Non-pigmented ciliary epithelial cell (primary cell): Measurements from ENCODE around the gene ARID2.

Experiments
- DNase-seq: peaks from one replicate; pipeline ENCODE4 v3.0.0-alpha.2; 2010; ENCODE audit warnings: low read depth

Gene ARID2, protein sequence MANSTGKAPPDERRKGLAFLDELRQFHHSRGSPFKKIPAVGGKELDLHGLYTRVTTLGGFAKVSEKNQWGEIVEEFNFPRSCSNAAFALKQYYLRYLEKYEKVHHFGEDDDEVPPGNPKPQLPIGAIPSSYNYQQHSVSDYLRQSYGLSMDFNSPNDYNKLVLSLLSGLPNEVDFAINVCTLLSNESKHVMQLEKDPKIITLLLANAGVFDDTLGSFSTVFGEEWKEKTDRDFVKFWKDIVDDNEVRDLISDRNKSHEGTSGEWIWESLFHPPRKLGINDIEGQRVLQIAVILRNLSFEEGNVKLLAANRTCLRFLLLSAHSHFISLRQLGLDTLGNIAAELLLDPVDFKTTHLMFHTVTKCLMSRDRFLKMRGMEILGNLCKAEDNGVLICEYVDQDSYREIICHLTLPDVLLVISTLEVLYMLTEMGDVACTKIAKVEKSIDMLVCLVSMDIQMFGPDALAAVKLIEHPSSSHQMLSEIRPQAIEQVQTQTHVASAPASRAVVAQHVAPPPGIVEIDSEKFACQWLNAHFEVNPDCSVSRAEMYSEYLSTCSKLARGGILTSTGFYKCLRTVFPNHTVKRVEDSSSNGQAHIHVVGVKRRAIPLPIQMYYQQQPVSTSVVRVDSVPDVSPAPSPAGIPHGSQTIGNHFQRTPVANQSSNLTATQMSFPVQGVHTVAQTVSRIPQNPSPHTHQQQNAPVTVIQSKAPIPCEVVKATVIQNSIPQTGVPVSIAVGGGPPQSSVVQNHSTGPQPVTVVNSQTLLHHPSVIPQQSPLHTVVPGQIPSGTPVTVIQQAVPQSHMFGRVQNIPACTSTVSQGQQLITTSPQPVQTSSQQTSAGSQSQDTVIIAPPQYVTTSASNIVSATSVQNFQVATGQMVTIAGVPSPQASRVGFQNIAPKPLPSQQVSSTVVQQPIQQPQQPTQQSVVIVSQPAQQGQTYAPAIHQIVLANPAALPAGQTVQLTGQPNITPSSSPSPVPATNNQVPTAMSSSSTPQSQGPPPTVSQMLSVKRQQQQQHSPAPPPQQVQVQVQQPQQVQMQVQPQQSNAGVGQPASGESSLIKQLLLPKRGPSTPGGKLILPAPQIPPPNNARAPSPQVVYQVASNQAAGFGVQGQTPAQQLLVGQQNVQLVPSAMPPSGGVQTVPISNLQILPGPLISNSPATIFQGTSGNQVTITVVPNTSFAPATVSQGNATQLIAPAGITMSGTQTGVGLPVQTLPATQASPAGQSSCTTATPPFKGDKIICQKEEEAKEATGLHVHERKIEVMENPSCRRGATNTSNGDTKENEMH (N-terminal part only)

DNA sequence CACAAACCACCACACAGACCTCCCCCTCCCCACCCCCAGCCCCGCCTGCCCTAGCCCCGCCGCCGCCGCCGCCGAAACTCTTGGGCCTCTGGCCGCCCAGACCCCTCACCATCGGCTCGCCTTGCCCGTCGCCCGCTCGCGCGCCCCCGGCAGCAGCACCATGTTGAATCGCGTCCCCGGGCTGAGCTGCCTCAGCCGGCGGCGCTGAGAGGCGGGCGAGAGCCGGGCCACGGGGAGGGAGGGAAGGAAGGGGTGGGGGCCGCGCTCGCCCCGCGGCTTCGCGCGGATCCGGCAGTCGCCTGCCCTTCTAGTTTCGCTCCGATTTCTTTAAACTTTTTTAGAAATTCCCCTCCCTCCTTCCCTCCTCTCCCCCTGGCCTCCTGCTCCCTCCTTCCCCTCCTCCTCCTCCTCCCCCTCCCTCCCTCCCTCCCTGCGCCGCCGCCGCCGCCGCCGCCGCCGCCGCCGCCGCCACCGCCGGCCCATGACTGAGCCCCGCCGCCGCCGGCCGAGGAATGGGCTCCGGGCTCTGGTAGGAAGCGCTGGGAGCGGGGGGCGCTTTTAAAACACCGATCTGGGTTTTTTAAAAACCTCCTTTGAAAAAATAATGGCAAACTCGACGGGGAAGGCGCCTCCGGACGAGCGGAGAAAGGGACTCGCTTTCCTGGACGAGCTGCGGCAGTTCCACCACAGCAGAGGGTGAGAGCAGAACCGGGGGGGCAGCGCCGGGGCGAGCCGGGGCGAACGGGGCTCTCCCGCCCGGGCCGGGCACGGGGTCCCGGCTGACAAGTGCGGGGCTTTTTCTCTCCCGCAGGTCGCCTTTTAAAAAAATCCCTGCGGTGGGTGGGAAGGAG lies at the start of gene ARID2:
Gene ARID2, plus strand, starts transcription at position 474 of the 851 bp plus-strand sequence. Its CDS starts 131 bp downstream, at position 605.
- no peak for DNase-seq

DNA sequence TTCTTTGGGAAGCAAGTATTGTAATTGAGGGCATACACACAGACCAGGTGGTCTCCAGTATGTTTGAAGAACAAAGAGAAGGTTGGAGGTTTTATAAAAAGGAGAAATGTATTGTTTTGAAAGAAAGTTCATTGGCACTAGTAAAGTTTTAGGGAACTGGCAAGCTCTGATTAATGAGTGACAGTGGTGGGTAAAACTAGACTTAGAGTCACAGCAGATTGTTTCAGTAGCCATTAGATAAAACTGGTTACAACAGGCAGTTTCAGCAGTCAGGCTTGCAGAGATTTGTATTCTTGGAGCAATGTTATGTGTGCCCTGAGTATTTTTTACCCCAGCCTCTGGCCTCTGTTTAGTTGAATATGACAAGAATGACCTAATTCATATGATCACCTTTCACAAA lies 49.1 kb upstream of the ARID2 start:
- DNase-seq: no peak

DNA sequence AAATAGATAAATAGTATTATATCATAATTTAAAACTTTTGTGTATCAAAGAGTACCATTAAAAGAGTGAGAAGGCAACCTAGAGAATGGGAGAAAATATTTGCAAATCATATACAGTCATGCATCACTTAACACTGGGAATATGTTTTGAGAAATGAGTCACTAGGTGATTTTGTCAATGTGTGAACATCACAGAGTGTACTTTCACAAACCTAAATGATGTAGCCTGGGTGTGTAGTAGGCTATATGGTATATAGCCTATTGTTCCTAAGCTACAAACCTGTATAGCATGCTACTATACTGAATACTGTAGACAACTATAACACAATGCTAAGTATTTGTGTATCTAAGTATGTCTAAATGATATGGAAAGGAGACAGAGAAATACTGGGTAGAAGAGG lies 48.0 kb upstream of the ARID2 start:
- DNase-seq: no peak

DNA sequence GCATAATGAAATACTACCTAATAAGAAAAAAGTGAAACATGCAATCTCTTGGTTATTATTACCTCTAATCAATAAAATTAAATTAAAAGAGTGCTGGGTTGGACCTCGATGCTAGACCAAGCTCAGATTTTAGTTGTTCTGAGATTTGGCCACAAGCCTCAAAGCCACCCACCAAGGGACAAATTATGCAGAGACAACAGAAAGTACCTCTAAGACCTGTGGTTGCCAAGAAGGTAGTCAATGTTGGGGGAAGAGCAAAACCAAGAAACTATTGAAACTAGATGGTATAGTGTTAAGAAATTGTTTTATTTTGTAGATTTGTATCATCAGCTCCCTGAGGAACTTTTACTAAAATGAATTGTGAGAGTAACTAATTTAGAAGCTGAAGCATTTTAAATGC lies 43.8 kb upstream of the ARID2 start:
- no peak for DNase-seq

DNA sequence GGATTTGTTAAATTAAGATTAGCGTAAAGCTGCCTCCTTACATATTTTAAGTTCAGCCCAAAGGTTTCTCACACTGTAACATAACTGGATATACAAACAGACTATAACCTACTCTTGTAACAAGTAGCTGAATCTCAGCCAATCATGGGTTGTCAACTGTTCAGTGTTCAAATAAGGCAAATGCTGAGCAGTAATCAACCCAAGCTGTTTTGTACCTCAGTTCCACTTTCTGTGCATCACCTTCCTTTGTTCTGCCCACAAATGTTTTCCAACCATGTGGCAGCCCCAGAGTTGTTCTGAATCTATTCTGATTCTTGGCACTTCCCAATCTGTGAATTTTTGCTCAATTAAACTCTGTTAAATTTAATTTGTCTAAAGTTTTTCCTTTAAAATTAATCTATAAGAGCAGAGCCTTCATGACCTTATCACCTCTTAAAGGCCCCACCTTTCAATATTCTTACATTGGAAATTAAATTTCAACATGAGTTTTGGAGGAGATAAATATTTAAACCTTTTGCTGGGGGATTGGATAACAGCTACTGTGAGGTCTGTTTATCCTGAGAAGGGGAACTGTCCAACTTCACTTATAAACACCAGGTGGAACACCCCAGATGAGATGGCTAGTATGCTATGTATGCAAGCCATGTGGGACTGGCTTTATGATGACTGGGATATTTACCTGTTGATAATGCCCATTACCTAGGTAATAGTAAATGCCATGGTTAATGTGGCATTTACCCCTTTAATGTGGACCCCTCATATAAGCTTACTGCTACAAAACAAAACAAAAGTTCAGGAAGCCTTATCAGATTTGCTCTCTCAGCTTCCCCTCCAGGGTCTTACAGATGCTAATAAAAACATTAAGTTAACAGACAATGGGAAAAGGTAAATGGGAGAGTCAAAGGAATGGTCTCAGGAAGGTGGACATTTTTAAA lies 42.2 kb upstream of the ARID2 start:
- DNase-seq: no peak

GRCh38 chr12:45688183-45688582 lies 41.3 kb upstream of the ARID2 start:
- no peak for DNase-seq

DNA sequence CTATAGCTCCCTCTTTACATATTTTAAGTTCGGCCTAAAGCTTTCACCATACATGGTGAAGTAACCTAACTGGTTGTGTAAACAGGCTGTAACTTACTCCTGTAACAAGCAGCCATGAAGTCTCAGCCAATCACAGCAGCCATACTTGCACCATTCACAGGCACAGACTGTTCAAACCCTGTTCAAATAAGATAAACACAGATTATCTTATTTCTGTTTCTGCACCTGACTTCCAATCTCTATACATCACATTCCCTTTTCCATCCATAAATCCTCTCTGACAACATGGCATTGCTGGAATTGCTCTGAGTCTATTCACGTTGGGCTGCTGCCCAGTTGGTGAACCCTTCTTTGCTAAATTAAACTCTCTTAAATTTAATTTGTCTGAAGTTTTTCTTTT lies 34.5 kb upstream of the ARID2 start:
- DNase-seq: no peak

DNA sequence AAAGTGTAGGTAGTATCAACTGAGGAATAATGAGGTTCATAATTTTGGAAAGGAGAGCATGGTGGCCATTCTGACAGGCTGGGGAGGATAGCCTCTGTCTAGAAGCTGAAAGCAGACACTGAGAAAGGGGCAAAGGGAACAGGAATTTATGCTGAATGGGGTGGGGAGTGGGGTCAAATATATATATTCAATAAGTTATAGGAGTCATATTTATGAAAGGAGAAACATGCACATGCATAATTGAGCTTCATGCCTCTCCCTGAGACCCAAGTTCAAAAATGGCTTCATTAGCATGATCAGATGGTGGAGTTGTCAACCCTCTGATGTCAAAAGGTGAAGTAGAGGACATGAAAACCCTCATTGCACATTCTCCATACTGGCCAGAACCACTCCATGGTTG lies 33.9 kb upstream of the ARID2 start:
- DNase-seq: no peak

- DNase-seq: no peak
Measured at GRCh38 chr12:45696049-45696448, 33.5 kb upstream of the ARID2 start.

GRCh38 chr12:45697371-45697770 lies 32.1 kb upstream of the ARID2 start:
- no peak for DNase-seq

GRCh38 chr12:45701296-45701695 lies 28.2 kb upstream of the ARID2 start:
- DNase-seq: no peak

GRCh38 chr12:45703942-45704341 lies 25.6 kb upstream of the ARID2 start:
- no peak for DNase-seq

- no peak for DNase-seq
Measured at GRCh38 chr12:45704968-45705367, 24.5 kb upstream of the ARID2 start.

GRCh38 chr12:45705404-45705803 lies 24.1 kb upstream of the ARID2 start:
- DNase-seq: no peak

DNA sequence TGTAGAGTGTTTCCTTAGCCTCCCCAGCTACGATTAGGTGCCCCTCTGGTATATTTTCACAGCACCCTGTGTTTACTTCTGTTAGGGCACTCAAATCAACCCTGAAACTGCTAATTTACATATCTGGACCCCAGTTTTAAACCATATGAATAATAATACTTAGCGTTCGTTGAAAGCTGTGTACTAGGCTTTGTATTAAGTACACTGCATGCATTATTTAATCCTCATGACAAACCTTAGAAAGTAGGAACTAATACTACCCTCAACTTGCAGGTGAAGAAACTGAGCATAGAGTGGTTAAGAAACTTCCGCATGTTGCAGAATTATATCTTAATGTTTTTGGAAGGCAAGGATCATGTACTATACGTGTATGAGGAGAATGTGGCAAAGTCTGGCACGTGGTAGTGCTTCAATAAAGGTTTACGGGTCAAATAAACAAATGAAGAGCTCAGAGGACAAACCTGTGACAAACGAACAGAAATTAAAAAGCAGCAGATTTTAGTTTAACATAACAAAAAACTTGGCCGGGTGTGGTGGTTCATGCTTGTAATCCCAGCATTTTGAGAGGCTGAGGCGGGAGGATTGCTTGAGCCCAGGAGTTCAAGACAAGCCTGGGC lies 22.2 kb upstream of the ARID2 start:
- DNase-seq: no peak

DNA sequence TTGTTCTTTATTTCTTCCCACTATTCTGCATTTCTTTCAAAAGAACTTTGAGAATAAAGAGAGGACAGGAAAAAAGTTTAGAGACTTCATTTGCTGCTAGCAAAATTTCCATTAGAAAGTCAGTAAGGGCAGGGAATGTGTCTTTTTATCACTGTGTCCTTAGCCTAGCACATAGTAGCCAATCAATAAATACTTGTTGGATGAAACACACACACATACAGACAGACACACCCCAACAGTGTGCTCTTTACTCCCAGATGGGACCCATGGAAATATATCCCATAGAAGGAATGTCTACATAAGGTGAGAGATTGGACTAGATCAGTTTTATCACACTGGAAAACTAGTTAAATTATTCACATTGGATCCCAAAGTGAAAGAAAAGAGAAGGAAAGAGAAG lies 21.1 kb upstream of the ARID2 start:
- DNase-seq: no peak

DNA sequence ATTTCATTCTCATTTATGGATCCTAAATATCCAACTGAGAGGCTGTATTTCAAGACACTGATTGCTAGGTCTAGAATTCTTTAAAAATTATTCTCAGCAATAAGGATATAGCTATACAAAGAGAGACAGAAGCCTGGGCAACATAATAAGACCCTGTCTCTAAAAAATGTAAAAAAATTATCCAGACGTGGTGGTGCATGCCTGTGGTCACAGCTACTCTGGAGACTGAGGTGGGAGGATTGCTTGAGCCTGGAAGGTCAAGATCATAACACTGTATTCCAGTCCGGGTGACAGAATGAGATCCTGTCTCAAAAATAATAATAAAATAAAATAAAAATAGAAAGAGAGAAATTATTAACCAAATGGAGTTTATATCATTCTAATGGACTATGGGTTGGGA lies 20.6 kb upstream of the ARID2 start:
- no peak for DNase-seq

DNA sequence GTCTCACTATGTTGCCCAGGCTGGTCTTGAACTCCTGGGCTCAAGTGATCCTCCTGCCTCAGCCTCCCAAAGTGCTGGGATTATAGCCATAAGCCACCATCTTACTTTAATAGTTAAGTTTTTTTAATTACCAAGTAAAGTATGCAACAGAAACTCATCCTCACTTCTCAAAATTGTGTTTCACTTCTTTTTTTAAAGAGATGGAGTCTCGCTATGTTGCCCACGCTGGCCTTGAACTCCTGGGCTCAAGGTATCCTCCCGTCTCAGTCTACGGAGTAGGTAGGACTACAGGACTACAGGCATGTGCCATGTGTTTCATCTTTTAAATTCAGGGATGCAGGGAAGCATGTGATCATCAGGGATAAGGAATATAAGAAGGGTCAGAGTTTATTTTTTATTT lies 17.2 kb upstream of the ARID2 start:
- no peak for DNase-seq

DNA sequence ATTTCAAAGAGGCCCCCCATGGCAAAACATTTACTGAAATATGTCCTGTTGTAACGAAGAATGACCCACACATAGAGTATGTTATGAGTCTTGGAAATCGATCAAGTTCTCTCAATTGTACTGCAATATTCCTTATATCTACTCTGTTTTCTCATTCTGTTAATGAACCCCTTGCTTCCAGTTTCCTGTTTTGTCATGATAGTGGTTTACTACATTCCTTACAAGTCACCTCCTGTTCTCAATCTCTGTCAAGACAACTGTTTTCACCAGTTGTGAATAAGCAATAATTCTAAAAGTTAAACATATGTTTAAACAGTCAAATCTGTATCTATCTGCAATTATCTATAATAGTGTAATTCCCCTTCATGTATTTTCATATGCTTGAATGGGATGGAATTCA lies 16.4 kb upstream of the ARID2 start:
- DNase-seq: no peak

DNA sequence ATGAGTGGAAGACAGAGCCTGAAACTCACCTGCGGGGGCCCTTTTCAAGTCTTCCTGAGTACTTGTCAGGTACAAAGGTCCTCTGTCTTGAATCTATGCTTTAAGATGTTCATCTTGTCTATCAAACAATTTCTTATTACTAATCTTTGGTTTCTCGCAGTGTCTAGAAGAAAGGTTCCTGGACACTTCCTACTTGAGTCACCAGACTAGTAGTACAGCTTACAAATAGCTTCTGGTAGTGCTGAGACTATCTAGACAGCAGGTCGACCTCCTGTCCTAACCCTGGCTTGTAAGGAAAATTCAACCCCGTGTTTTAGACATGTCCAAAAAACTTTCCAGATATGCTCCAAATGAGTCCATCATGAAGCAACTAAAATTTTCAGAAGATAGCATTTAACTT lies 11.2 kb upstream of the ARID2 start:
- no peak for DNase-seq
